T-helper 1 cell treated with Interleukin-12 subunit alpha and Interleukin-12 subunit beta and Interleukin-4 antibody, amounts not matched to agents 30 ng/mL and 1 ng/mL, for 36 hours (primary cell): ENCODE measurements around the gene HDHD5. TPM values are rescaled to one million over a fixed set of nuclear protein-coding genes. Genes with fewer than 3 reads are reported as not detected.

Experiments
- intact Hi-C: fragments of 100-400 bp; cut with micrococcal nuclease; formaldehyde crosslinking; loops from one replicate; pipeline ENCODE4 v1.15.1; 2024
- total RNA-seq: library from RNA; stranded (reverse); gene quantifications from 2 replicates; pipeline ENCODE4 v1.2.3, GENCODE V29; 2022

The HDHD5 gene
- total RNA-seq, 1 donor from 2014 or later, result 31.7 TPM

DNA sequence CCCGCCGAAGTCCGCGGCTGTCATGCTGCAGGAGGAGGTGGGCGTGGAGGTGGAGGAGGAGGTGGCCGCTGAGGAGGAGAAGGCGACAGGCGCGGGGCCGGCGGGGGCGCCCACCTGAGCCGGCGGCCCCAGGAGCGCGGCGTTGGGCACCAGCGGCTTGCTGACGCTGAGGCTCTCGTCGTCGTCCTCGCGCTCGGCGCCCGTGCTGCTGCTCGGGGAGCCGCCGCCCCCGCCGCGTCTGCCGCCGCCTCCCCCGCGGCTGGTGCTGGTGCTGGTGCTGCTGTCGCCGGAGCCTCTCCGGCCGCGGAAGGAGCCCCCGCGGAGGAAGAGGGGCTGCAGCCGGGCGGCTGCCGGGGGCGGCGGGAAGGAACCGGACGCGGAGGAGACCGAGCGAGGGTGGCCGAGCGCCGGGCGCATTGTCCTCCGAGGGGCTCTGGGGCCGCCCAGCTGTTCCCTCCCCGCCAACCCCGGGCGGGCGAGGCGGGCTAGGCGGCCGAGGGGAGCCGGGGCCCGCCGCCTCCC lies 38.3 kb downstream of the HDHD5 start:
- intact Hi-C loops, result loop anchor here (1.0 kb wide), 1 partner anchor 38 kb away; no protein-coding TSS in a partner anchor

DNA sequence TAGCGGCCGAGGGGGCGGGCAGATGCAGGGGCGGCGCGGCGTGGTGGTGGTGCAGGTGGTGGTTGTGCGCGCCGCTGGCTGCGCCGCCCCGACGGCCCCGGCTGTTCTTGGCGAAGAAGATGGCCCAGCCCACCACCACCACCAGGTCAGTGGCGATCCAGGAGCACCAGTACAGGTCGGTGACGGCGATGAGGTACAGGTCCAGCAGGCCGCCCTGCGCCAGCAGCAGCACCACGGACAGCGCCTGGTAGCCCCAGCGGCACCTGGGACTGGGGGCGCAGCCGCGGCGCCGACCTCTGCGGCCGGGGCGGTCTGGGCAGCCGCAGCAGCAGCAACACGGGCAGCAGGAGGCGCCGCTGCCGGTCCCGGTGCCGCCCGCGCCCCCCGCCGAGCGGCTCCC lies 38.8 kb downstream of the HDHD5 start:
- intact Hi-C loops, result loop anchor here (1.0 kb wide), 1 partner anchor 38 kb away; no protein-coding TSS in a partner anchor

DNA sequence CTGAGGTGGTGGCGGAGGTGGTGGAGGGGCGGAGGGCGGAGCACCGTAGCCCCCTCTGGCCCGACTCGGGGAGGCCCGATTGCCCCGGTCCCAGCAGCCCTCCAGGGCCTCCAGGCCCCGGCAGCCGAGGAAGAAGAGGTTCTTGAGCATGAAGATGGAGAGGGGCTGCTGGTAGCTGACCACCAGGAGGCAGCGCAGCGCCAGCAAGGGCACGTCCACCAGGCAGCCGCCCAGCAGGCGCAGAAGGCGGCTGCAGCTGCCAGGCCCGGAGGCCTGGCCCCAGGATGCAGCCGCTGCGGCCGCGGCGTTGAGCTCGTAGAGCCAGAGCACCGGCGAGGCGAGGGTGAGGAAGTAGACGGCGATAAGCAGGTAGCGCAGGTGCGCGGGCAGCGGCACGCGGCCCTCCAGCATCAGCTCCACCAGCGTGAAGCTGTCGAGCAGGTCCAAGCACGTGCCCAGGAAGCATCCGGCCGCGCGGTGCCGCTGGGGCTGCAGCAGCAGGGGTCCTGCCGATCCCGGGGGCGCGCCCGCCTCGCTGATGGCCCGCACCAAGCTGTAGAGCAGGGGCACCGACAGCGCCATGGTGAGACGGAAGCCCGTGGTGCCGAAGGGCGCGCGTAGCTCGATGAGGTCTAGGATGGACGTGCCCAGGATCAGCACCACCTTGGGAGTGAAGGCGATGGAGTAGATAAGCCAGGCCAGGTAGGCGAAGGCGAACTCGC lies 39.4 kb downstream of the HDHD5 start:
- intact Hi-C loops, result loop anchor here (1.0 kb wide), 1 partner anchor 39 kb away; no protein-coding TSS in a partner anchor

DNA sequence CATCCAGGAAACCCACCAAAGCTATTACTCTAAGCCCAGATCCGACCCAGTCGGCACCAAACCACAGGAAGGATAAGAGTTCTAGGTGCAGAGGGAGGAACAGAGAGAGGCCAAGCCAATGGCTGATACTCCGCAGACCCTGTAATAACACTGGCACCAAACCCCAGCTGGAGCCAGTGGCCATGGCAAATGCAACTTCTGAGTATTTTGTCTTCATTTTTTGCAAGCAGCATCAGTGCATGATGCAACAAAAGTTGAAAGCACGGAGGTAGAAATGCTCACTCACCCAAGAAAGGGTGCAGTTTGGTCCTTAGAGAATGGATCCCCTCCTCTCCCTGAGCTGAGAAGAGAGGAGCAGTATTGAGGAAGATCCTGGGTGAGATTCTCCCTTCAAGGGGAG lies 40.7 kb downstream of the HDHD5 start:
- intact Hi-C loops, result loop anchor here (1.0 kb wide), 2 partner anchors 20 to 34 kb away; partner anchors contain the start of gene IL17RA

DNA sequence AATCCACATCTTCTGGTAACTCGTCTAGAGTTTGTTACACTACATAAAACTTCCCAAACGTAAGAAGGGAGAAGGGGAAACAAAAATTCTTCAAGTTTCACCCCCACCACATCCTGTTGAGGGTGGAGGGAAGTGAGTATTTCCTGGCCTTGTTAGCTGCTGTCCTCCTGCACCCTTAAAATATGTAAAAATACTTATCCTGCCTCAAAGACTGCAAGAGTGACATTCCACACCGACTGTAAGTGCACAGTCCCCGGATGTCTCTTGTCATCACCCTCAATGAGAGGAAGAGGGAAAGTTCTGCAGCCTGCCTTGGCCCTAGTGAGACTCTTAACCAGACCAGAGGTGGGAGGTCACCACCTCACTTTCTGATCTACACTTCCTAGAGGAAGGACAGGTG lies 41.2 kb downstream of the HDHD5 start:
- intact Hi-C loops, result loop anchor here (1.0 kb wide), 2 partner anchors 20 to 34 kb away; partner anchors contain the start of gene IL17RA

- intact Hi-C loops, result no loop called here
Observed at GRCh38 chr22:17117400-17117799, 41.7 kb downstream of the HDHD5 start.

GRCh38 chr22:17116572-17117330 lies 42.3 kb downstream of the HDHD5 start:
- intact Hi-C loops, result loop anchor here (1.0 kb wide), 1 partner anchor 10 kb away; no protein-coding TSS in a partner anchor

GRCh38 chr22:17115945-17116565 lies 43.0 kb downstream of the HDHD5 start:
- intact Hi-C loops, result loop anchor here (1.0 kb wide), 1 partner anchor 10 kb away; no protein-coding TSS in a partner anchor

GRCh38 chr22:17115236-17115635 lies 43.8 kb downstream of the HDHD5 start:
- intact Hi-C loops, result no loop called here

- intact Hi-C loops, result no loop called here
Observed at GRCh38 chr22:17114898-17115235, 44.2 kb downstream of the HDHD5 start.

- intact Hi-C loops, result no loop called here
Observed at GRCh38 chr22:17114173-17114897, 44.7 kb downstream of the HDHD5 start.

DNA sequence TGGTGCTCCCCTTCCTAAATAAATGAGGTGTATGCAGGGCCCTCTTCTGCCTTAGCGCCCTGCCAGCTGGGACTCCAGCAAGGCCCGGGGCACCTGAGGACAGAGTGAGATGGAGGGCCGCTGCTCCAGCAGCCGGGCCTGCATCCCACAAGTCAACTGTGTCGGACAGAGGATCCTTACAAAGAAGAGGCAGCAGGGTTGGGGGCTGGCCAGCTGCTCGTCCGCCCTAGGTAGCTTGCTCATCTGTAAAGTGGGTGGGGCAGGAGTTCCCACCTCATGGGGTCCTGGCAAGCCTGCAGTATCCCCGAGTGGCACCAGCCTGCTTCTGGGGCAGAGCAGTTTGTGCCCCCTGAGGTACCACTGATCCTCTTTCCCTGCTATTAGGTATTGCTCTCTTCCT lies 45.5 kb downstream of the HDHD5 start:
- intact Hi-C loops, result no loop called here

- intact Hi-C loops, result no loop called here
Observed at GRCh38 chr22:17112491-17113042, 46.5 kb downstream of the HDHD5 start.

DNA sequence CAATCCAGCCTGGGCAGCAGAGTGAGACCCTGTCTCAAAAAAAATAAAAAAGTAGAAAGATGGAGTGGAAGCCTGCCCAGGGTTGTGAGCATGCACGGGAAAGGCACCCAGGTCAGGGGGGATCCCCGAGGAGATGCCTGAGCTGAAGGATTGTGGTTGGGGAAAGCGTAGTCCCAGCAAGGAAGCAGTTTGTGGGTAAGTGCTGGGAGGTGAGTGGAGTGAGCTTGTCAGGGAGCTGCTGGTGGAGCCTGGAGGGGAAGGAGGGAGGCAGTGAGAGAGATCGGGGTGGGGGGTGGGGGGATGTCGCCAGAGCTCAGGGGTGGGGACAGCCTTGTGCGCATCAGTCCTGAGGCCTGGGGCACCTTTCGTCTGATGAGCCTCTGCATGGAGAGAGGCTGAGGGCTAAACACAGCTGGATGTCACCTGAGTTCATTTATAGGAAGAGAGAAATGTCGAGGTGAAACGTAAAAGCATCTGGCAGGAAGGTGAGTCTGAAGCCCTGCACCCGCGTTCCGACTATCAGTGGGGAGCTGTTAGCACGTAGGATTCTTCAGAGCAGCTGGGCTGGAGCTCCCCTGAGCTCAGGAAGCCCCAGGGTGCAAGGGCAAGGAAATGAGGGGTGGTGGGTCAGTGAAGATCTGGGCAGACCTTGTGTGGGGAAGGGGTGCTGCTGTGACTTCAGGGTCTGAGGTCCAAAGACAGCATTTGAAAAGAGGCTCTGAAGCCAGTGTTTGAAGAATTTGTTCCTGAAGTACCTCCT lies 48.1 kb downstream of the HDHD5 start:
- intact Hi-C loops, result no loop called here

DNA sequence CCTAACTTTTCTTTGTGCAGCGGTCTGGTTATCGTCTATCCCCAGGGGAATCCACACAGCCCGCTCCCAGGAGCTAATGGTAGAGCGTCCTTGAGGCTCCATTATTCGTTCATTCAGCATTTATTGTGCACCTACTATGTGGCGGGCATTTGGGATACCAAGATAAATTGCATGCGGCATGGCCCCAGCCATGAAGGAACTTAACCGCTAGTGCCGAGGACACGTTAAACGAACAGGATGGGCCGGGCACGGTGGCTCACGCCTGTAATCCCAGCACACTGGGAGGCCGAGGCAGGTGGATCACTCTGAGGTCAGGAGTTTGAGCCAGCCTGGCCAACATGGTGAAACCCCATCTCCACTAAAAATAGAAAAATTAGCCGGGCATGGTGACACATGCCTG lies 49.1 kb downstream of the HDHD5 start:
- intact Hi-C loops, result no loop called here

DNA sequence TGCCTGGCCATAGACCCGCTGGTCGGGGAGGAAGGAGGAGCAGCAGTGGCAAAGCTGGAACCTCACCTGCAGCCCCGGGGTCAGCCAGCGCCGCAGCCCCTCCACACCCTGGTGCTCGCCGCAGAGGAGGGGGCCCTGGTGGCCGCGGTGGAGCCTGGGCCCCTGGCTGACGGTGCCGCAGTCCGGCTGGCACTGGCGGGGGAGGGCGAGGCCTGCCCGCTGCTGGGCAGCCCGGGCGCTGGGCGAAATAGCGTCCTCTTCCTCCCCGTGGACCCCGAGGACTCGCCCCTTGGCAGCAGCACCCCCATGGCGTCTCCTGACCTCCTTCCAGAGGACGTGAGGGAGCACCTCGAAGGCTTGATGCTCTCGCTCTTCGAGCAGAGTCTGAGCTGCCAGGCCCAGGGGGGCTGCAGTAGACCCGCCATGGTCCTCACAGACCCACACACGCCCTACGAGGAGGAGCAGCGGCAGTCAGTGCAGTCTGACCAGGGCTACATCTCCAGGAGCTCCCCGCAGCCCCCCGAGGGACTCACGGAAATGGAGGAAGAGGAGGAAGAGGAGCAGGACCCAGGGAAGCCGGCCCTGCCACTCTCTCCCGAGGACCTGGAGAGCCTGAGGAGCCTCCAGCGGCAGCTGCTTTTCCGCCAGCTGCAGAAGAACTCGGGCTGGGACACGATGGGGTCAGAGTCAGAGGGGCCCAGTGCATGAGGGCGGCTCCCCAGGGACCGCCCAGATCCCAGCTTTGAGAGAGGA lies 49.8 kb downstream of the HDHD5 start:
- intact Hi-C loops, result no loop called here

GRCh38 chr22:17108256-17109112 lies 50.6 kb downstream of the HDHD5 start:
- intact Hi-C loops, result no loop called here

- intact Hi-C loops, result no loop called here
Observed at GRCh38 chr22:17107547-17107810, 51.6 kb downstream of the HDHD5 start.
